B cell (primary cell): Measurements from ENCODE around the gene RYK.

Experiments used
- CTCF ChIP-seq: fragments of 200-600 bp; IDR thresholded peaks from one replicate; pipeline ENCODE4 v1.8.0; 2022; ENCODE audit warnings: antibody characterized with exemption, mild to moderate bottlenecking
- EZH2 ChIP-seq: IDR thresholded peaks from 2 replicates; pipeline ENCODE4 v1.6.1; 2012; ENCODE audit warnings: borderline replicate concordance, low read depth, mild to moderate bottlenecking, moderate library complexity, low read length; ENCODE audit not compliant: insufficient read depth, poor library complexity, severe bottlenecking

DNA sequence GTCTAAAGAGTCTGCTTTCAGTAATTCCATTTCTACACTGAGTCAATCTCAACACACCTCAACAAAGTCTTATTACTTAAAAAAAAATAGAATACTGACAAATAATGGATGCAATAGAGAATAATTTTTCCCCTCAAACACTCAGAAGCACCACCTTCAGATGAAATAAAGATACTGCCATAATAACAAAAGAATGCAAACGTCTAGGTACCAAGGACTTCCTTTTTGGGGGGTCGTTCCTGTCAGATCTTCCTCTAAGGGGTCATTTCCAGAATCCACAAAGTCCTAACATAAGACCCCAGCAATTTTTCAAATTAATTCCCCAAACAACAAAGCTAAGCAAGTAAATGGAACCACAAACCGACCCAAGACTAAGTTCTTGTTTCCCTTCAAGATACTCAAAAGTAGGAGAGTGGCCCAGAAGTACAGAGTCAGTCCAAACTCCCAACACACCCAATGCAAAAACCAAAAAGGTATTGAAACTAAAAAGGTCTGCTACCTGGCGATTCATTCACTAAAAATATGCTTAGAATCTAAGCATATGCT lies 1.3 kb downstream of the RYK start:
- no peak for TF ChIP-seq CTCF
- TF ChIP-seq EZH2, result no peak
